ENCODE data around the gene RAB11FIP3.

Gene RAB11FIP3

DNA sequence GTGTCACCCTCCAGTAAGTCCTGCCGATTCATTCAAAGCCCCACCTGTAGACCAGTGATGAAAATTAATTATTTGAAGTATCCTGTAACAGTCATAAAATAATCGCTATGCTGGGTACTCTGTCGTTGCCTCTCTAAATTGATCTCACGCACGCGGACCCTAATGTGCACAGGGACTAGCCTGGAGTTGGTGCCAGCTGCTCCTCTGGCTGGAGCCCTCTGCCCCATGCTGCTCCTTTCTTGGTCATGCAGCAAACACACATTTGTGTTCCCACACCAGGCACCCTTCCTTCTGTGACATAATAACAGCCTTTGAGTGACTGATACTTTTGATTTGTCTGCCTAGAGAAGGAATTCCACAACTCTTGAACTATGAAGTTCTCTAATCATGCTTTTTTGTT is 16.0 kb downstream of the RAB11FIP3 start:
- H3K27ac ChIP-seq (ENCODE audit: low read length) = no peak overlapping the region

DNA sequence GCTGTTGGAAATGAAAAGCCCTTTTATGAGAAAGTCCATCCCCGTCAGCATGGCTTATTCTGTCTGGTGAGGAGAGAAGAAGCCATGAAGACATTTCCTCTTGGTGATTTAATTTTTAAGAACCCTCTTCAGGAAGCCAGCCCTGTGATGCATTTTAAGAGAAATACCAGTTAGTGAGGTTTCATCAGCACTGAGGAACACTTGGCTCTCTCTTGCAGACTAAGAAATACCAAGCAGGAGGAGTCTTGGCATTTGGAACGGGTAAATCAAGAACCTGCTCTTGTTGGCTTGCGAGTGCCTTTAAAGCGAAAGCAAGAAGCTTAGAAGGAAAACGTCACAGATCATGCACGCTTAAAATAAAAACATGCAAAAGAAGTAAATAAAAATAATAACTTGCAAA is 17.5 kb downstream of the RAB11FIP3 start:
- no peaks in the 10 kb centered on the region for H3F3A ChIP-seq (ENCODE audit: insufficient read depth, low read length)
- TF ChIP-seq, protein P1, sequence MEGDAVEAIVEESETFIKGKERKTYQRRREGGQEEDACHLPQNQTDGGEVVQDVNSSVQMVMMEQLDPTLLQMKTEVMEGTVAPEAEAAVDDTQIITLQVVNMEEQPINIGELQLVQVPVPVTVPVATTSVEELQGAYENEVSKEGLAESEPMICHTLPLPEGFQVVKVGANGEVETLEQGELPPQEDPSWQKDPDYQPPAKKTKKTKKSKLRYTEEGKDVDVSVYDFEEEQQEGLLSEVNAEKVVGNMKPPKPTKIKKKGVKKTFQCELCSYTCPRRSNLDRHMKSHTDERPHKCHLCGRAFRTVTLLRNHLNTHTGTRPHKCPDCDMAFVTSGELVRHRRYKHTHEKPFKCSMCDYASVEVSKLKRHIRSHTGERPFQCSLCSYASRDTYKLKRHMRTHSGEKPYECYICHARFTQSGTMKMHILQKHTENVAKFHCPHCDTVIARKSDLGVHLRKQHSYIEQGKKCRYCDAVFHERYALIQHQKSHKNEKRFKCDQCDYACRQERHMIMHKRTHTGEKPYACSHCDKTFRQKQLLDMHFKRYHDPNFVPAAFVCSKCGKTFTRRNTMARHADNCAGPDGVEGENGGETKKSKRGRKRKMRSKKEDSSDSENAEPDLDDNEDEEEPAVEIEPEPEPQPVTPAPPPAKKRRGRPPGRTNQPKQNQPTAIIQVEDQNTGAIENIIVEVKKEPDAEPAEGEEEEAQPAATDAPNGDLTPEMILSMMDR (IDR thresholded peaks at IDR 0.05; ENCODE audit: low read length) = no peak
- TF ChIP-seq EZH2phosphoT487 (IDR thresholded peaks at IDR 0.05; ENCODE audit: low read length) = no peak
- TF ChIP-seq EZH2 (optimal IDR thresholded peaks at IDR 0.05; ENCODE audit: low read depth, low read length) = no peak
- no peak overlapping the region for H2AFZ ChIP-seq (ENCODE audit: low read length)
- no peaks in the 10 kb centered on the region for H3K27me3 ChIP-seq (replicated peaks; ENCODE audit: insufficient read depth, low read length)
- no peaks in the 10 kb centered on the region for H4K20me1 ChIP-seq (ENCODE audit: insufficient read depth, low read length)
- no peaks in the 10 kb centered on the region for H3K36me3 ChIP-seq (replicated peaks; ENCODE audit: insufficient read depth, low read length)
- H3K4me3 ChIP-seq (ENCODE audit: low read length) = no peak overlapping the region
- DNase-seq = no peak
- H3K4me1 ChIP-seq (ENCODE audit: low read length) = no peaks in the 10 kb centered on the region
- no peak overlapping the region for H3K4me2 ChIP-seq (ENCODE audit: low read depth, low read length)
- no peak overlapping the region for H3K9ac ChIP-seq (ENCODE audit: low read length)
- H3K27ac ChIP-seq (ENCODE audit: low read length) = no peak overlapping the region
- H3K9me3 ChIP-seq (replicated peaks; ENCODE audit: insufficient read depth, low read length) = no peaks in the 10 kb centered on the region
- H3K9me2 ChIP-seq (replicated peaks; ENCODE audit: insufficient read depth, low read length) = no peaks in the 10 kb centered on the region
- peaks cover 12% of the 10 kb centered on the region for H3K79me2 ChIP-seq (ENCODE audit: low read length)

More for the DNA sequence above, 16.0 kb downstream of the RAB11FIP3 start:
- H3K36me3 ChIP-seq (replicated peaks; ENCODE audit: insufficient read depth, low read length) = no peaks in the 10 kb centered on the region
- no peaks in the 10 kb centered on the region for H3K27me3 ChIP-seq (replicated peaks; ENCODE audit: insufficient read depth, low read length)
- H3K4me3 ChIP-seq (ENCODE audit: low read length) = no peak overlapping the region
- H2AFZ ChIP-seq (ENCODE audit: low read length) = no peak overlapping the region
- DNase-seq = no peak
- H3K9ac ChIP-seq (ENCODE audit: low read length) = no peak overlapping the region
- H3K9me3 ChIP-seq (replicated peaks; ENCODE audit: insufficient read depth, low read length) = no peaks in the 10 kb centered on the region
- no peaks in the 10 kb centered on the region for H4K20me1 ChIP-seq (ENCODE audit: insufficient read depth, low read length)
- no peaks in the 10 kb centered on the region for H3K9me2 ChIP-seq (replicated peaks; ENCODE audit: insufficient read depth, low read length)
- no peak overlapping the region for H3K4me2 ChIP-seq (ENCODE audit: low read depth, low read length)
- no peaks in the 10 kb centered on the region for H3F3A ChIP-seq (ENCODE audit: insufficient read depth, low read length)
- TF ChIP-seq, protein P1 (IDR thresholded peaks at IDR 0.05; ENCODE audit: low read length) = no peak
- TF ChIP-seq EZH2 (optimal IDR thresholded peaks at IDR 0.05; ENCODE audit: low read depth, low read length) (no peak), EZH2phosphoT487 (IDR thresholded peaks at IDR 0.05; ENCODE audit: low read length) (no peak)
- H3K79me2 ChIP-seq (ENCODE audit: low read length) = peaks cover 12% of the 10 kb centered on the region
- H3K4me1 ChIP-seq (ENCODE audit: low read length) = no peaks in the 10 kb centered on the region

DNA sequence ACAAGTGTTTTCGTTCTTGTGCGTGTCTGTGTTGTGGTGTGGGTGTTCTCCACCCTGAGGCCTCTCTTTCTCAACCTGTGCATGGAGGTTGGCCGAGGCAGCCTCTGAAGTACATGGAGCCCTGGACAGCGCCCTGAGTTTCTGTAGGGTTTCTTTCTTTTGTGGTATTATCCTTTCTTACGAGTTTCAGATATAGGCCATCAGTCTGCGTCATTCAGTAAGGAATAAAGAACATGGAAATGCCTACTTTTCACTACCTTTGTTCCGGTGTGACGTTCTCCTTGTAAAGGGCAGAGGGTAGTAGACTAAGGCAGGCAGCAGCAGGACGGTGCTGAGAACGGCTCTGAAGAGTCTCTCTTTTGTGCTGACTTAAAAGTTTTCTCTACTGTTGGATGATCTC is 18.6 kb downstream of the RAB11FIP3 start:
- H3F3A ChIP-seq (ENCODE audit: insufficient read depth, low read length) = no peaks in the 10 kb centered on the region
- TF ChIP-seq, protein P1 (IDR thresholded peaks at IDR 0.05; ENCODE audit: low read length) = no peak
- TF ChIP-seq EZH2phosphoT487 (IDR thresholded peaks at IDR 0.05; ENCODE audit: low read length) = no peak
- no peak for TF ChIP-seq EZH2 (optimal IDR thresholded peaks at IDR 0.05; ENCODE audit: low read depth, low read length)

More for the DNA sequence above, 18.6 kb downstream of the RAB11FIP3 start:
- Histone ChIP-seq H2AFZ (ENCODE audit: low read length) (no peak overlapping the region), H3K9me3 (replicated peaks; ENCODE audit: insufficient read depth, low read length) (no peaks in the 10 kb centered on the region), H3K4me1 (ENCODE audit: low read length) (no peaks in the 10 kb centered on the region), H3K79me2 (ENCODE audit: low read length) (peaks cover 12% of the 10 kb centered on the region), H3K27me3 (replicated peaks; ENCODE audit: insufficient read depth, low read length) (no peaks in the 10 kb centered on the region), H3K4me3 (ENCODE audit: low read length) (no peak overlapping the region), H3K4me2 (ENCODE audit: low read depth, low read length) (no peak overlapping the region), H3K27ac (ENCODE audit: low read length) (no peak overlapping the region), H3K9ac (ENCODE audit: low read length) (no peak overlapping the region), H4K20me1 (ENCODE audit: insufficient read depth, low read length) (no peaks in the 10 kb centered on the region), H3K9me2 (replicated peaks; ENCODE audit: insufficient read depth, low read length) (no peaks in the 10 kb centered on the region), H3K36me3 (replicated peaks; ENCODE audit: insufficient read depth, low read length) (no peaks in the 10 kb centered on the region)
- no peak for DNase-seq
